DND-41 (cell line): ENCODE data around the gene MIEF1.

ENCODE experiments used
- EZH2 ChIP-seq: IDR thresholded peaks from 3 replicates; pipeline ENCODE4 v1.6.1; 2012; ENCODE audit warnings: borderline replicate concordance, low read depth, mild to moderate bottlenecking, moderate library complexity, low read length, inconsistent platforms; ENCODE audit not compliant: severe bottlenecking
- TF ChIP-seq, protein P1 (sequence below): IDR thresholded peaks from 2 replicates; pipeline ENCODE4 v1.5.1; 2012; ENCODE audit warnings: borderline replicate concordance, low read length, moderate library complexity, mild to moderate bottlenecking; ENCODE audit not compliant: poor library complexity, severe bottlenecking; ENCODE audit errors: extremely low read depth

DNA sequence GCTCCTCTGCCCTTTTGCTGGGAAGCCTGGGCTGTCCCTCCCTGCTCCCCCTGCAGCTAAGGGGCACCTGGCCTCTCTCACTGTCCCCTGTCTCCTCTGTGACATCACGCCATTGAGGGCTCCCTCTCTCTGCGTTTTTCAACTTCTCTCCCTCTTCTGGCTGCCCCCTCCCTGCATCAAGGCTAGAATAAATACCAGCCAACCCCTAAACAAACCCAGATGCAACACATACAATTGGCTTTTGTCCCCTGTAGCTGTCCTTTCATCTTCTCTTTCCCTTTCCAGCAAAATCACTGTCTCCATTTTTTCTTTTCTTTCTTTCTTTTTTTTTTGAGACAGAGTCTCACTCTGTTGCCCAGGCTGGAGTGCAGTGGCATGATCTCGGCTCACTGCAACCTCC is 3.3 kb upstream of the MIEF1 start:
- TF ChIP-seq, protein P1, sequence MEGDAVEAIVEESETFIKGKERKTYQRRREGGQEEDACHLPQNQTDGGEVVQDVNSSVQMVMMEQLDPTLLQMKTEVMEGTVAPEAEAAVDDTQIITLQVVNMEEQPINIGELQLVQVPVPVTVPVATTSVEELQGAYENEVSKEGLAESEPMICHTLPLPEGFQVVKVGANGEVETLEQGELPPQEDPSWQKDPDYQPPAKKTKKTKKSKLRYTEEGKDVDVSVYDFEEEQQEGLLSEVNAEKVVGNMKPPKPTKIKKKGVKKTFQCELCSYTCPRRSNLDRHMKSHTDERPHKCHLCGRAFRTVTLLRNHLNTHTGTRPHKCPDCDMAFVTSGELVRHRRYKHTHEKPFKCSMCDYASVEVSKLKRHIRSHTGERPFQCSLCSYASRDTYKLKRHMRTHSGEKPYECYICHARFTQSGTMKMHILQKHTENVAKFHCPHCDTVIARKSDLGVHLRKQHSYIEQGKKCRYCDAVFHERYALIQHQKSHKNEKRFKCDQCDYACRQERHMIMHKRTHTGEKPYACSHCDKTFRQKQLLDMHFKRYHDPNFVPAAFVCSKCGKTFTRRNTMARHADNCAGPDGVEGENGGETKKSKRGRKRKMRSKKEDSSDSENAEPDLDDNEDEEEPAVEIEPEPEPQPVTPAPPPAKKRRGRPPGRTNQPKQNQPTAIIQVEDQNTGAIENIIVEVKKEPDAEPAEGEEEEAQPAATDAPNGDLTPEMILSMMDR, result no peak
- no peak for TF ChIP-seq EZH2
